Neuron (in vitro differentiated cells): Measurements from ENCODE around the gene HSPG2.

Source experiments
- H2AFZ ChIP-seq: one replicate; pipeline ENCODE4 v1.6.1; 2013; ENCODE audit warnings: low read depth, mild to moderate bottlenecking, inconsistent platforms, low read length, moderate library complexity
- H3K27me3 ChIP-seq: one replicate; pipeline ENCODE4 v1.6.1; 2013; ENCODE audit warnings: low read length; ENCODE audit not compliant: insufficient read depth
- H3K36me3 ChIP-seq: one replicate; pipeline ENCODE4 v1.6.1; 2013; ENCODE audit warnings: low read length; ENCODE audit not compliant: insufficient read depth
- H3K4me1 ChIP-seq: one replicate; pipeline ENCODE4 v1.6.1; 2013; ENCODE audit warnings: low read length; ENCODE audit not compliant: insufficient read depth
- H3K4me3 ChIP-seq: 2 replicates; pipeline ENCODE4 v1.5.1; 2013; ENCODE audit warnings: mild to moderate bottlenecking, low read length, moderate library complexity
- H3K9me3 ChIP-seq: one replicate; pipeline ENCODE4 v1.6.1; 2013; ENCODE audit warnings: low read length

The HSPG2 gene

DNA sequence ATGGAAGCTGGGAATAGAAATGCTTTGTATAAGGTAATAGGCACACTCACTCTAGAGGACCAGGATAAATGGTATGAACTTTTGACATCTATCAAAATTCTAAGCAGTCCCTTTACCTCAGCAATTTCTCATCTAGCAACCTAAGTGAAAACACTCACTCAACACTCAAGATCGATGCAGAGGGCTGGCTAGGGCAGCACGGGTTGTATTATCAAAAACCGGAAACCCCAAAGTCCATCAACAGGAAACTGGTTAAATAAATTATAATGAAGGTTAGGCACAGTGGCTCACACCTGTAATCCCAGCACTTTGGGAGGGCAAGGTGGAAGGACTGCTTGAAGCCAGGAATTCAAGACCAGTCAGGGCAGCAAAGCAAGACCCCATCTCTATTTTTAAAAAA, 163.5 kb downstream of the HSPG2 start:
- Histone ChIP-seq H3K9me3 (peaks cover 1% of the 10 kb centered on the region), H3K4me3 (no peak overlapping the region), H3K36me3 (peaks cover 2% of the 10 kb centered on the region), H2AFZ (no peak overlapping the region), H3K27me3 (no peaks in the 10 kb centered on the region), H3K4me1 (no peaks in the 10 kb centered on the region)
